Right atrium auricular region (tissue), 2 donors: Measurements from ENCODE around the gene QPCT. TPM values are rescaled to one million over a fixed set of nuclear protein-coding genes. Genes with fewer than 3 reads are reported as not detected.

Experiments used
- DNase-seq: peaks from one replicate; pipeline ENCODE4 v3.0.0-alpha.2; 2019; ENCODE audit warnings: low spot score
- H3K27ac ChIP-seq, 2 donors: fragments of 200-600 bp; sonication (generic); 1 replicate in 1 of 2; 2 replicates in 1 of 2; pipeline ENCODE4 v1.5.1; 2016 to 2019
- H3K27me3 ChIP-seq, 2 donors: fragments of 200-600 bp; sonication (generic); one replicate each; pipeline versions ENCODE4 v1.5.1 to v1.6.0; 2017 to 2019
- H3K36me3 ChIP-seq: fragments of 200-600 bp; sonication (generic); one replicate; pipeline ENCODE4 v1.5.1; 2016
- H3K4me1 ChIP-seq, 2 donors: fragments of 200-600 bp; sonication (generic); one replicate each; pipeline versions ENCODE4 v1.5.1 to v1.6.0; 2017 to 2019
- H3K4me3 ChIP-seq, 2 donors: fragments of 200-600 bp; sonication (generic); 1 replicate in 1 of 2; 2 replicates in 1 of 2; pipeline ENCODE4 v1.5.1; 2017 to 2019; ENCODE audit warnings: mild to moderate bottlenecking in 1 of 2, moderate library complexity in 1 of 2
- H3K9me3 ChIP-seq, 2 donors: fragments of 200-600 bp; sonication (generic); one replicate each; pipeline ENCODE4 v1.5.1; 2019
- CTCF ChIP-seq, 2 donors: fragments of 200-600 bp; sonication (generic); IDR thresholded peaks; one replicate each; pipeline ENCODE4 v1.5.1; 2019; ENCODE audit warnings: antibody characterized with exemption in 2 of 2
- total RNA-seq, 2 donors: library from RNA; depleted of rRNA; stranded (reverse); fragments of >200 nt; gene quantifications; one replicate each; pipeline ENCODE4 v1.1.0, GENCODE V29; 2016

The QPCT gene
- total RNA-seq, 2 donors from 2014 or later = 1.1 to 10.1 TPM

- no peak for DNase-seq
- Histone ChIP-seq H3K4me3 (no peak overlapping the region), H3K4me1 (no peaks in the 10 kb centered on the region), H3K36me3 (no peaks in the 10 kb centered on the region), H3K27ac (no peak overlapping the region), H3K27me3 (no peaks in the 10 kb centered on the region), H3K9me3 (no peaks in the 10 kb centered on the region)
- no peak for TF ChIP-seq CTCF (IDR thresholded peaks at IDR 0.05)
These were observed 12.6 kb downstream of the QPCT start for GRCh38 chr2:37357069-37357468.

- H3K9me3 ChIP-seq = no peaks in the 10 kb centered on the region
- H3K4me3 ChIP-seq = no peak overlapping the region
- DNase-seq = no peak
- no peaks in the 10 kb centered on the region for H3K27me3 ChIP-seq
- H3K36me3 ChIP-seq = no peaks in the 10 kb centered on the region
- no peak overlapping the region for H3K27ac ChIP-seq
- TF ChIP-seq CTCF (IDR thresholded peaks at IDR 0.05) = no peak
- no peaks in the 10 kb centered on the region for H3K4me1 ChIP-seq
These were observed 13.1 kb downstream of the QPCT start for GRCh38 chr2:37357530-37357929.

DNA sequence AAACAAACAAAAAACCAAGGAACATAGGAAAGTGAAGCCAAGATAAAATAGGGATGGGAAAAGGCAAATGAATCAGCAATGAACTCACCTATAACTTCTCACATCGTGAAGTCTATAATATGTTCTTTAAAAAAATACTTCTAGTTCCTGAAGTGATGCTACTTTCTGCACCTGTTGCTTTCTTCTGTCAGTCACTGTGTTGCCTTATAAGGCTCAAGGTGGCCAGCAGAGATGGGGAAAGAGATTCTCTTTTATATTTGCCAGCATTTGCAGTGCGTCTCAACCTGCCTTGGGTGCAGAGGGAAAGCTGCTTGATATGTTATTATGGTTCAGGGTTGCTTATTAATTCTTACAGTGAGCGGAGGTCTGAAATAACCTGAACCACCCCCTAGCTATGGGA, 14.0 kb downstream of the QPCT start:
- no peak for TF ChIP-seq CTCF (IDR thresholded peaks at IDR 0.05)
- Histone ChIP-seq H3K4me1 (no peaks in the 10 kb centered on the region), H3K27me3 (no peaks in the 10 kb centered on the region), H3K4me3 (no peak overlapping the region), H3K9me3 (no peaks in the 10 kb centered on the region), H3K27ac (no peak overlapping the region), H3K36me3 (no peaks in the 10 kb centered on the region)
- no peak for DNase-seq

DNA sequence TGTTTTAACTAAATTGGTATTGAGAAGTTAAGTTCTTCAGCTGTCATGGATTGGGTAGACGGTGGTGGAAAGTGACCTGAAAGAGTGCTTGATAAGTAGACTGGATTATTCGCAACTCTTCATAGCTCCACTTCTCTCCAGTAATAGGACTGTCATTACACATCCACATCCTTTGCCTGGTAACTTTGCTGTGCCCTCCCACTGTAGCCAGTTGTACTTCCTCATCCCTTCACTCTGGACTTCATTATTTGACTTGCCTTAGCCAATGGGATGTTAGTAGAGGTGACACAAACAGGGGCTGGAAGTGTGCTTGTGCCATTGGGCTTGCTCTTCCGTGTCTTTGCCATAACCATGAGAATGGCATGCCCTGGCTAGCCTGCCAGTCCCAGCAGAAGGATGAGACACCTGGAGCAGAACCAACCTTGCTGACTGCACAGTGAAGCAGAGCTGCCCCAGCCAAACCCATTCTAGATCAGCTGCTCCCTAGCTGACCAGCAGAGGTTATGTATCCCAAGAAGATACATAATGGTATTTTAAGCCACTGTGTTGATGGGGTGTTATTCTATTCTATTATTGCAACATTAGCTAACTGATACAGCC, 16.9 kb downstream of the QPCT start:
- no peak for TF ChIP-seq CTCF (IDR thresholded peaks at IDR 0.05)
- no peak for DNase-seq
- Histone ChIP-seq H3K27me3 (no peaks in the 10 kb centered on the region), H3K4me3 (no peak overlapping the region), H3K27ac (no peak overlapping the region), H3K9me3 (no peaks in the 10 kb centered on the region), H3K36me3 (no peaks in the 10 kb centered on the region), H3K4me1 (no peaks in the 10 kb centered on the region)

- no peak for TF ChIP-seq CTCF (IDR thresholded peaks at IDR 0.05)
- Histone ChIP-seq H3K27ac (no peak overlapping the region), H3K36me3 (no peaks in the 10 kb centered on the region), H3K9me3 (no peaks in the 10 kb centered on the region), H3K4me3 (no peak overlapping the region), H3K4me1 (no peaks in the 10 kb centered on the region), H3K27me3 (no peaks in the 10 kb centered on the region)
- no peak for DNase-seq
These were observed 17.7 kb downstream of the QPCT start for GRCh38 chr2:37361994-37362698.

- no peak for DNase-seq
- H3K4me1 ChIP-seq = no peaks in the 10 kb centered on the region
- no peak overlapping the region for H3K27ac ChIP-seq
- H3K4me3 ChIP-seq = no peak overlapping the region
- no peaks in the 10 kb centered on the region for H3K27me3 ChIP-seq
- H3K36me3 ChIP-seq = no peaks in the 10 kb centered on the region
- TF ChIP-seq CTCF (IDR thresholded peaks at IDR 0.05) = no peak
- no peaks in the 10 kb centered on the region for H3K9me3 ChIP-seq
These were observed 19.9 kb downstream of the QPCT start for GRCh38 chr2:37364351-37364750.
